BJ (cell line): ENCODE data around the gene KLHL29. TPM values are rescaled to one million over a fixed set of nuclear protein-coding genes. Genes with fewer than 3 reads are reported as not detected.

Experiments
- CTCF ChIA-PET: fragments of 350-600 bp; formaldehyde crosslinking; extraction: SDS; loops from one replicate; lab custom pipeline; 2021; ENCODE audit warnings: antibody characterized with exemption, inconsistent platforms; lab: Yijun Ruan, JAX
- POLR2A ChIA-PET: fragments of 300-600 bp; sonication (Branson Sonifier 250); formaldehyde crosslinking; extraction: SDS; loops from one replicate; lab custom pipeline; 2021; ENCODE audit warnings: antibody characterized with exemption; lab: Charles Lee
- DNase-seq: peaks from one replicate; pipeline ENCODE4 v3.0.0-alpha.2; 2011; ENCODE audit warnings: low read depth
- H3K27me3 ChIP-seq: 2 replicates; pipeline ENCODE4 v1.6.0; 2011; ENCODE audit warnings: low read length; ENCODE audit not compliant: control insufficient read depth, insufficient read depth
- H3K36me3 ChIP-seq: 2 replicates; pipeline ENCODE4 v1.5.1; 2011; ENCODE audit warnings: low read length; ENCODE audit not compliant: control insufficient read depth, insufficient read depth
- H3K4me3 ChIP-seq: 2 replicates; pipeline ENCODE4 v1.5.1; 2011; ENCODE audit warnings: low read depth, mild to moderate bottlenecking, control low read depth, low read length
- CTCF ChIP-seq: IDR thresholded peaks from 2 replicates; pipeline ENCODE4 v1.5.1; 2011; ENCODE audit warnings: low read depth, mild to moderate bottlenecking, control low read depth, inconsistent platforms, low read length, moderate library complexity; ENCODE audit not compliant: insufficient read depth
- polyA plus RNA-seq: library from polyadenylated mRNA; depleted of rRNA; stranded (reverse); fragments of >200 nt; gene quantifications from 2 replicates; pipeline ENCODE4 v1.2.3, GENCODE V29; 2011

KLHL29 gene
- polyA plus RNA-seq, 1 experiment: 10.0 TPM

- Histone ChIP-seq H3K27me3 (no peaks in the 10 kb centered on the region), H3K36me3 (peaks cover 1% of the 10 kb centered on the region), H3K4me3 (no peak overlapping the region)
- DNase-seq: no peak
- ChIA-PET POLR2A (no interaction called here), CTCF (no interaction called here)
- no peak for TF ChIP-seq CTCF
These were observed 108.9 kb downstream of the KLHL29 start for GRCh38 chr2:23493846-23494245.

- Histone ChIP-seq H3K4me3 (no peak overlapping the region), H3K36me3 (peaks cover 1% of the 10 kb centered on the region), H3K27me3 (no peaks in the 10 kb centered on the region)
- TF ChIP-seq CTCF: no peak
- POLR2A ChIA-PET: no interaction called here
- CTCF ChIA-PET: no interaction called here
- no peak for DNase-seq
These were observed 109.3 kb downstream of the KLHL29 start for GRCh38 chr2:23494286-23494685.

GRCh38 chr2:23495661-23496114, 110.7 kb downstream of the KLHL29 start:
- DNase-seq: no peak
- CTCF ChIA-PET: no interaction called here

GRCh38 chr2:23496456-23496855, 111.5 kb downstream of the KLHL29 start:
- no peak for TF ChIP-seq CTCF
- CTCF ChIA-PET: no interaction called here
- POLR2A ChIA-PET: interaction anchor here (0.6 kb wide), 1 partner anchor 92 kb away, joined by 3 read pairs; no protein-coding TSS in a partner anchor
- DNase-seq: no peak
- Histone ChIP-seq H3K4me3 (no peak overlapping the region), H3K27me3 (no peaks in the 10 kb centered on the region), H3K36me3 (peaks cover 1% of the 10 kb centered on the region; the same call in 1 of the 2 replicates)

More at GRCh38 chr2:23495661-23496114, 110.7 kb downstream of the KLHL29 start:
- H3K27me3 ChIP-seq: no peaks in the 10 kb centered on the region
- H3K4me3 ChIP-seq: no peak overlapping the region
- POLR2A ChIA-PET: no interaction called here
- no peak for TF ChIP-seq CTCF
- H3K36me3 ChIP-seq: peaks cover 1% of the 10 kb centered on the region

- Histone ChIP-seq H3K27me3 (no peaks in the 10 kb centered on the region), H3K36me3 (peaks cover 1% of the 10 kb centered on the region; the same call in 1 of the 2 replicates), H3K4me3 (no peak overlapping the region)
- no peak for TF ChIP-seq CTCF
- ChIA-PET CTCF (no interaction called here), POLR2A (no interaction called here)
- DNase-seq: no peak
These were observed 112.1 kb downstream of the KLHL29 start for GRCh38 chr2:23497063-23497462.
